IMR-90 (cell line): ENCODE measurements around the gene TAS2R3.

Experiments used
- BHLHE40 ChIP-seq: fragments of 150-350 bp; IDR thresholded peaks from 2 replicates; pipeline ENCODE4 v1.6.1; 2016; ENCODE audit warnings: mild to moderate bottlenecking, low read depth, low read length
- CEBPB ChIP-seq: IDR thresholded peaks from 2 replicates; pipeline ENCODE4 v1.6.1; 2012; ENCODE audit warnings: low read depth, low read length, improper control_type of control experiment
- CTCF ChIP-seq: conservative IDR thresholded peaks from 2 replicates; pipeline ENCODE4 v1.5.1; 2012; ENCODE audit warnings: mild to moderate bottlenecking, low read depth, low read length, improper control_type of control experiment
- ELK1 ChIP-seq: fragments of 150-350 bp; IDR thresholded peaks from 2 replicates; pipeline ENCODE4 v1.6.1; 2016; ENCODE audit warnings: low read depth, mild to moderate bottlenecking, low read length, moderate library complexity, borderline replicate concordance
- MAFK ChIP-seq: IDR thresholded peaks from 2 replicates; pipeline ENCODE4 v1.6.1; 2012; ENCODE audit warnings: low read depth, low read length, improper control_type of control experiment
- MXI1 ChIP-seq: IDR thresholded peaks from 2 replicates; pipeline ENCODE4 v1.6.1; 2012; ENCODE audit warnings: low read depth, mild to moderate bottlenecking, low read length, moderate library complexity, borderline replicate concordance
- POLR2A ChIP-seq: IDR thresholded peaks from 2 replicates; pipeline ENCODE4 v1.6.1; 2012; ENCODE audit warnings: mild to moderate bottlenecking, low read depth, low read length
- RFX5 ChIP-seq: IDR thresholded peaks from 2 replicates; pipeline ENCODE4 v1.8.0; 2012; ENCODE audit warnings: low read depth, mild to moderate bottlenecking, low read length, moderate library complexity
- SMC3 ChIP-seq: fragments of 150-350 bp; IDR thresholded peaks from 2 replicates; pipeline ENCODE4 v1.6.1; 2016; ENCODE audit warnings: low read depth, mild to moderate bottlenecking, antibody characterized with exemption, low read length, moderate library complexity
- USF2 ChIP-seq: fragments of 150-350 bp; IDR thresholded peaks from 2 replicates; pipeline ENCODE4 v1.6.1; 2017; ENCODE audit warnings: mild to moderate bottlenecking, antibody characterized with exemption, low read length, low read depth

- TF ChIP-seq CTCF (no peak), POLR2A (no peak), SMC3 (no peak), MAFK (no peak), CEBPB (peak; percentile 79), RFX5 (no peak), ELK1 (no peak), BHLHE40 (no peak), USF2 (no peak), MXI1 (no peak)
These were observed 26.6 kb upstream of the TAS2R3 start for GRCh38 chr7:141737118-141737835.
